HG03159 (cell line): ENCODE measurements around the gene ZNF653.
"Not testable (repeated sequence)": the region's sequence is repeated elsewhere in the genome, so short reads cannot be mapped to it uniquely, and the experiment has no call there.

Source experiments
- ATAC-seq: cut with Tn5 transposase; IDR thresholded peaks from one replicate; pipeline ENCODE4 v1.9.1; 2021; ENCODE audit warnings: mild to moderate bottlenecking, moderate library complexity; ENCODE audit not compliant: unreplicated experiment

The ZNF653 gene

GRCh38 chr19:11457115-11457514, 48.5 kb downstream of the ZNF653 start:
- no peak for ATAC-seq

- no peak for ATAC-seq
These were observed 49.0 kb downstream of the ZNF653 start for GRCh38 chr19:11456659-11457058.

- not testable (repeated sequence) for ATAC-seq
These were observed 50.4 kb downstream of the ZNF653 start for GRCh38 chr19:11455233-11455554.

- ATAC-seq: no peak
These were observed 51.9 kb downstream of the ZNF653 start for GRCh38 chr19:11453468-11454341.

- ATAC-seq: no peak
These were observed 52.9 kb downstream of the ZNF653 start for GRCh38 chr19:11452620-11453310.

- no peak for ATAC-seq
These were observed 53.6 kb downstream of the ZNF653 start for GRCh38 chr19:11451871-11452619.

GRCh38 chr19:11451327-11451870, 54.2 kb downstream of the ZNF653 start:
- no peak for ATAC-seq

- ATAC-seq: no peak
These were observed 54.9 kb downstream of the ZNF653 start for GRCh38 chr19:11450570-11451326.

- ATAC-seq: no peak
These were observed 56.6 kb downstream of the ZNF653 start for GRCh38 chr19:11448923-11449554.

GRCh38 chr19:11448410-11448809, 57.2 kb downstream of the ZNF653 start:
- ATAC-seq: no peak

- ATAC-seq: no peak
These were observed 58.0 kb downstream of the ZNF653 start for GRCh38 chr19:11447347-11448262.

GRCh38 chr19:11446652-11447301, 58.9 kb downstream of the ZNF653 start:
- no peak for ATAC-seq

- ATAC-seq: no peak
These were observed 59.4 kb downstream of the ZNF653 start for GRCh38 chr19:11446271-11446651.

GRCh38 chr19:11445141-11445540, 60.5 kb downstream of the ZNF653 start:
- ATAC-seq: no peak

GRCh38 chr19:11444059-11444458, 61.6 kb downstream of the ZNF653 start:
- no peak for ATAC-seq

GRCh38 chr19:11437955-11438354, 67.7 kb downstream of the ZNF653 start:
- no peak for ATAC-seq

- no peak for ATAC-seq
These were observed 69.8 kb downstream of the ZNF653 start for GRCh38 chr19:11435833-11436313.

GRCh38 chr19:11435057-11435832, 70.4 kb downstream of the ZNF653 start, which contains the start of the genes ODAD3 and PRKCSH:
Gene ODAD3 (minus strand): TSS chr19:11435121. CDS start chr19:11435016, 105 bp downstream.
Gene PRKCSH (plus strand): TSS chr19:11435635. CDS start chr19:11436118, 483 bp downstream.
- peak; percentile 88 for ATAC-seq
